ENCODE results near the gene TICAM2. TPM values are rescaled to one million over a fixed set of nuclear protein-coding genes. Genes with fewer than 3 reads are reported as not detected.
"Not testable (repeated sequence)": the region's sequence is repeated elsewhere in the genome, so short reads cannot be mapped to it uniquely, and the experiment has no call there.

The TICAM2 gene
- total RNA-seq, result 3.3 TPM
- long read RNA-seq, result 0 reads

DNA sequence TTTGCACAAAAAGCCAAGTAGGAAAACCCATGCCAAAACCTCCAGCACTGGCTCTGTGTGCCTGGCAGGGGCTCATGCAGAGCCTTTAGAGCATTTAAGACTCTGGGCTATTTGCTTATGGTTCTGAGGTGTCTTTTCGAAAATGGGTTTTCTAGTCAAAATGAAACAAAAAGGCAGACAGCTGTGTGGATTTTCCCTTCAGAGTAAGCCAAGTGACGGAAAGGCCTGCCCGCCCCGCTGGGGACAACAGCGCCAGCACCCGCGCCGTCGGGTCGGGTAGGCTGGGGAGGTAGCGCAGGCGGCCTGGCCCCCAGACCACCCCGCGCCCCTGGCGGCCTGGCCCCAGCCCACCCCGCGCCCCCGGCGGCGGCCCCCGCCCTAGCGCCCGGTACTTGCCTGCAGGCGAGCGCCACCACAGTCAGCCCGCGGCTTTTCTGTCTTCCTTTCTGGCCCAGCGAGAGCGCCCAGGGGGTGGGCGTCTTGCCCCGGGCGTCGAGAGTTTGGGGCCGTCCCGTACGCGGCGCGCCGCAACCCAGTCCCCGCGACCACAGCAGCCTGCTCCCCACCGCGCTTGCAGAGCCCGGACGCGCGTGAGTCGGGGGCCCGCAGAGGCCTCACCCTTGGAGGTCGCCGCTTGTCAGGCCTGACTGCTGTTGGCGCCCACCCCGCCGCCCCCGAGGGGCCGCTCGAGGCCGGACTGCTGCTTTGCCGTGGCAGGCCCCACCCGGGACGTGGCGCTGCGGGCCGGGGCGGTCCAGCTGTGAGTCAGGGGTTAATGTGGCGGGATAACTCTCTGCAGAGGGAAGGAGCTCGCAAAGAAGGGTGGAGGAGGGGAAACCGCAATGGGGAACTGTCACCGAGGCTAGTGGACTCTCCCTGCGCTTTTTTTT is at the start of gene TICAM2:
TSS of gene TICAM2 (minus strand) at position 779 of the 890 bp plus-strand sequence. CDS start 21,223 bp downstream, outside the sequence.
- intact Hi-C loops (cut with DNase I), result no loop called here
- DNase-seq (ENCODE audit: missing footprints), result peak; percentile 84
- ATAC-seq, result peak; percentile 89

DNA sequence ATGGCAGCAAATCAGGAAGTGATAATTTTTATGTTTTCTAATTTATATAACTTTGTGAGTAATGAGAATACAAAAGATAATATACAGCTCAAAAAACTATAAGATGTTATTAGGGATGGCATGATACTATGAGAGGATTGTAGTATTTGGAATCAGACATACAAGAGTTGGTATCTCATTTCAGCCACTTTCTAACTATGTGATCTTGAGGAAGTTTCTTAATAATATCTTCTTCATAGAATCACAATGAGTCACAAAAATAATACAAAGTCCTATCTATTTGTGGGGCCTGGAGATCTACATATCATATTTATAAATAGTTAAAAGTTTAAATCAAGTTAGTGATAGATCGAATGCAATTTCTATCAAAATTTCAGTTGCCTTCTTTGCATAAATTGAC is 47.3 kb upstream of the TICAM2 start:
- DNase-seq (ENCODE audit: missing footprints), result no peak
- no peak for ATAC-seq
- intact Hi-C loops (cut with DNase I), result no loop called here

- ATAC-seq (no peak), DNase-seq (ENCODE audit: missing footprints) (no peak)
- intact Hi-C loops (cut with DNase I), result no loop called here
Measured at GRCh38 chr5:115648056-115648455, 45.8 kb upstream of the TICAM2 start.

GRCh38 chr5:115645386-115645785 is 43.1 kb upstream of the TICAM2 start:
- intact Hi-C loops (cut with DNase I); DNase-seq (ENCODE audit: missing footprints): not testable (repeated sequence)

GRCh38 chr5:115644046-115644445 is 41.8 kb upstream of the TICAM2 start:
- ATAC-seq (no peak), DNase-seq (ENCODE audit: missing footprints) (no peak)
- intact Hi-C loops (cut with DNase I), result no loop called here

More at GRCh38 chr5:115645386-115645785, 43.1 kb upstream of the TICAM2 start:
- not testable (repeated sequence) for ATAC-seq

- no peak for ATAC-seq
- no peak for DNase-seq (ENCODE audit: missing footprints)
- intact Hi-C loops (cut with DNase I), result no loop called here
Measured at GRCh38 chr5:115641948-115642347, 39.7 kb upstream of the TICAM2 start.

- no peak for DNase-seq (ENCODE audit: missing footprints)
- intact Hi-C loops (cut with DNase I), result no loop called here
- no peak for ATAC-seq
Measured at GRCh38 chr5:115640274-115640673, 38.0 kb upstream of the TICAM2 start.

- intact Hi-C loops (cut with DNase I), result no loop called here
- no peak for ATAC-seq
- DNase-seq (ENCODE audit: missing footprints), result no peak
Measured at GRCh38 chr5:115639377-115639776, 37.1 kb upstream of the TICAM2 start.

- ATAC-seq (no peak), DNase-seq (ENCODE audit: missing footprints) (no peak)
- intact Hi-C loops (cut with DNase I), result no loop called here
Measured at GRCh38 chr5:115637507-115637906, 35.2 kb upstream of the TICAM2 start.

GRCh38 chr5:115636008-115636407 is 33.7 kb upstream of the TICAM2 start:
- no peak for DNase-seq (ENCODE audit: missing footprints)
- intact Hi-C loops (cut with DNase I), result no loop called here
- no peak for ATAC-seq

DNA sequence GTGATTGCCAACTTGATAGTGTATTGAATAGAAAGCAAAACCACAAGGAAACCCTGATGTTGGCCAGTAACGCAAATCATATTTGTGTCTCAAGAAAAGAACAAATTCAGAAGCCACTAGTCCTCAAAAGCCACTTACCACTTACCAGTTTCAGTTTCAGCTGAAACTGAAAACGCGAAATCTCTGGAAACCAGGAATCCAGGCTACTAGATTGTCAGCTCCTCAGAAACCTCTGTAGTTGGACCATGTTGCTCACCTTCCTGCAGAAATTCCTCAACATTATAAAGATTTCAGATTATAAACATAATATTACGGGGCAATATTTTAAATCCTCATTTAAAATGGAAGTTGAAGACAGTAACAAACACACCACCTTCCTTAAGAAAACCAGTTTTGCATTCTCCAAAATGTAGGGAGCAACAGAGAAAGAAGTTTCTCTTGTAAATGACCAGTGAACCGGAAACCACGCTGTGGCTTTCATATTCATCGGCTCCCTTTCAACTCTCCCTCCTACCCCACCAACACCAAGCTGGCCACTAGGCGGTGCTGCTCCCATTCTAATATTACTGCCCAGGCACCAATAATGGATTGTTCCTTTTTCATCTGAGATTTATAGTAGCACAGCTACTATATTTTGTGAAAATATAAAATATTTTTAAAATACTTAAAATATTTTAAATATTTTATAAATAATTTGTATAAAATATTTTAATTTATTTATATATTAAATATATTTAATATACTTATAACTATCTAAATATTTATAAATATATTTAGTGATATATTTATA is 32.3 kb upstream of the TICAM2 start:
- peak; percentile 92 for DNase-seq (ENCODE audit: missing footprints)
- peak; percentile 97 for ATAC-seq
- intact Hi-C loops (cut with DNase I), result loop anchor here (2.0 kb wide), 2 partner anchors 204 to 434 kb away; no protein-coding TSS in a partner anchor

DNA sequence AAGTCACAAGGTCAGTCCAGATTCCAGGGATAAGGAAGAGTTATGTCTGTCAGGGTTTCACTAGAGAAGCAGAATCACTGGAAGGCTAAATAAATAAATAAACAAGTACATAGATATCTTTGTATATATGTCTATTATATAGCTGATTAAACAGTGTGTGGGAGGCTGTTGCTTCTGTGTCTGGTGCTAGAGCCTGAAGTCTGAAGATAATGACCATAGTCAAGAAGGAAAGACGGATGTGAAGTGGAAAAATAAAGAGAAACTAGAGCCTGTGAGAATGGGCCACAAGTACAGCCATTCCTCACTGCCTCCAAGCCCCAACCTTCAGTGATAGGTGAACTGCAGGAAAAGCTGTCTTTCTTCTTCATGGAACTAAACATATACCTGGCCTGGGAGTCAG is 27.6 kb upstream of the TICAM2 start:
- DNase-seq (ENCODE audit: missing footprints) (no peak), ATAC-seq (no peak)
- intact Hi-C loops (cut with DNase I), result loop anchor here (2.0 kb wide), 1 partner anchor 201 kb away; no protein-coding TSS in a partner anchor

DNA sequence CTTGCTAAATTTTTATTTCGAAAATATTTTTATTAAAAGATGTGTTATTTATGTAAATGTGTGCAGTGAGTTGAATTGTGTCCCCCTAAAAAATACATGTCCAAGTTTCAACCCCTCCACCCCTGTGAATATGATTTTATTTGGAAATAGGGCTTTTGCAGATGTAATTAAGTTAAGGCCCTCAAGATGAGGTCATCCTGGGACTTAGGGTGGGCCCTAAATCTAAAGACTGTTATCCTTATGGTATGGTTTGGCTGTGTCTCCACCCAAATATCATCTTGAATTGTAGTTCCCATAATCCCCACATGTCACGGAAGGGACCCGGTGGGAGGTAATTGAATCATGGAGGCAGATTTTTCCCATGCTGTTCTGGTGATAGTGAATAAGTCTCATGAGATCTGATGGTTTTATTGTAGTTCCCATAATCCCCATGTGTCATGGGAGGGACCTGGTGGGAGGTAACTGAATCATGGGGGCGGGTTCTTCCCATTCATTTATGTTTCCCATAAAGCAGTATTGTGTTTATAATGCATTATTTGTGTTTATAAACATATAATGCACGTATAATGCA is 25.1 kb upstream of the TICAM2 start:
- no peak for DNase-seq (ENCODE audit: missing footprints)
- intact Hi-C loops (cut with DNase I), result no loop called here
- no peak for ATAC-seq

- no peak for DNase-seq (ENCODE audit: missing footprints)
Measured at GRCh38 chr5:115626445-115626823, 24.2 kb upstream of the TICAM2 start.

DNA sequence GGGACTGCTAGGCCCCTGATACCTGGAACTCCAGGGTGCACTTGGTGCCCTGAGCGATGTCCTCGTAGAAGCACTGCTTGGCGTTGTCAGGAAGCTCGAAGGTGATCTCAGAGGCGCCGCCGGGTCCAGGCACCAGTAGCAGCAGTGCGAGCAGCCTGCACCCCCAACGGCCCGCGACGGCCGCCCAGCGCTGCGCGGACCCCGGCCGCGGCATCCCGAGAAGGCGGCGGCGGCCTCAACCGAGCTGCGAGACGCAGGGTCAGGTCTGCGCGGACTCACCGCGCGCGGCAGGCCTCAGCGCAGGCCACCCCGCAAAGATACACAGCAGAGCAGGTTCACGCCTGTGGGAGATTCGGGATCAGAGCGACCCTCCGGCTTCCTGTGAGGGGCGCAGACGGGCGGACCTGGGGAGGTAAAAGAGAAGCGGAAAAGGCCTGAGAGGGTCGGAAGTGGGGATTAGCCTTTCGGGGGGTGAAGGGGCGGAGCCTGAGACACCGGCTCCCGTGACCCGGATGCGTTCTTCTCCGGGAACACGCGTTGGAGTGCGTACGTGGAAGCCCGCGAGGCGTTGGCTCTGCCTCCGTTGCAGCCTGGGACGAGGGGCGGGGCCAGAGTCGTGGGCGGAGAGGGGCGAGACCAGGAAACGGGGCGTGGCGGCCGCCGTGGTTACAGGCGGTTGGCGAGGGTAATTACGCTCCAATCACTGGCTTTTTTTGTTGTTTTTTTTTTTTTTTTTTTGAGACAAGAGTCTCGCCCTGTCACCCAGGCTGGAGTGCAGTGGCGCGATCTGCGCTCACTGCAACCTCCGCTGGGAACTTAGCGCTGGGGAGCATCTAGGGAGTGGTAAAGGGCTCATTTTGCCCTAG is 23.5 kb upstream of the TICAM2 start, which contains the start of gene TMED7:
TSS of gene TMED7 (minus strand) at position 458 of the 866 bp plus-strand sequence. CDS start at position 214, 244 bp downstream.
- intact Hi-C loops (cut with DNase I), result loop anchor here (1.0 to 2.0 kb wide), 2 partner anchors 81 to 215 kb away; partner anchors contain the start of genes AP3S1, ATG12 and FEM1C
- DNase-seq (ENCODE audit: missing footprints), result peak; percentile 100
- peak; percentile 99 for ATAC-seq

More at GRCh38 chr5:115626445-115626823, 24.2 kb upstream of the TICAM2 start:
- intact Hi-C loops (cut with DNase I), result loop anchor here (1.0 kb wide), 1 partner anchor 215 kb away; the partner anchor contains the start of genes AP3S1 and ATG12
- peak; percentile 29 for ATAC-seq

GRCh38 chr5:115624994-115625393 is 22.7 kb upstream of the TICAM2 start:
- ATAC-seq (no peak), DNase-seq (ENCODE audit: missing footprints) (no peak)
- intact Hi-C loops (cut with DNase I), result loop anchor here (2.0 kb wide), 1 partner anchor 80 kb away; the partner anchor contains the start of gene FEM1C

DNA sequence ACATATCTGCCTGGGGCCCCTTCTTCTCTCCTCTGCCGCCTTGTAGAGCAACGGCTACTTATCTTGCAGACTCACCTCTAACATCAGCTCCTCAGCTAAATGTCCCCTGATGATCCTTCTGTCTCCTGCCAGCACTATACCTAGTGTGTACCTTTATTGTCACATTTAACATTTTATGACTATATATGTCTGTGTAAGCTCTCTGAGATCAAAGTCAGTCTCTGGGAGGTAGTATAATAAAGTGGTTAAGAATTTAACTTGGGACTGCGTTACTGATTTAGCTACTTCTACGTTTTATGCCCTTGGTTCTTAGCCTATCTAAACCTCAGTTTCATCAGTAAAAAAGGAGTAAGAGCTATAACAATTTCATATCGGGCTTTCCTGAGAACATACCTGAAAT is 21.4 kb upstream of the TICAM2 start:
- intact Hi-C loops (cut with DNase I), result loop anchor here (2.0 kb wide), 1 partner anchor 79 kb away; the partner anchor contains the start of gene FEM1C
- DNase-seq (ENCODE audit: missing footprints), result no peak
- no peak for ATAC-seq

DNA sequence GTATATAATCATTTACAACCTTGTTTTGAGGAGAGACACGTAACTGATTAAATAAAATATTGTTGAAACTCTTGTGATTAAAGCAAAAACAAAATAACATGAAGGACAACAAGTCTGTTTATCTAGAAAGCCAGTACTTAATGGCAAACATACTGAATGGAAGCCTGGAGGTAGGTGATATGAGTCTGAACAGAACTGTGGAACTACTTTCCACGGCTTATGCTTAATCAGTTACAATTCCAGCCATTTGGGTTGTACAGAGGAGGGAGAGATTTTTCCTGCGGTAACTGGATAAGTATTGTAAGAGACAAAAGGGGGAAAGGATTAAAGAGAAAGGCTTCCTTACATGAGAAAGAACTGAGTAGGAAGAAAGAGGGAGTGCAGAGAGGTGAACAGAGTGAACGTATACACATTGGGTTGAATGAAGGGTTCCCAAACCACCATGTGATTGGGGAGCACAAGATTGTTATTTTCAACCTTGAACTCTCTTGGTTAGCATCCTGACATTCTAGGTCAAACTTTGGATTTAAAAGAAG is 19.2 kb upstream of the TICAM2 start:
- ATAC-seq (no peak), DNase-seq (ENCODE audit: missing footprints) (no peak)
- intact Hi-C loops (cut with DNase I), result no loop called here

Data from Right ventricle myocardium inferior (tissue), 1 donor.